Activated CD8-positive, alpha-beta T cell treated with anti-CD3 and anti-CD28 coated beads for 36 hours (primary cell): ENCODE measurements around the gene DENND6B. TPM values are rescaled to one million over a fixed set of nuclear protein-coding genes. Genes with fewer than 3 reads are reported as not detected.

Experiments
- ATAC-seq: fragments of 200-7000 bp; cut with Tn5 transposase; one replicate; pipeline ENCODE4 v1.10.0; 2021; ENCODE audit warnings: mild to moderate bottlenecking, moderate library complexity
- CTCF ChIA-PET: fragments of 350-600 bp; sonication (Branson Sonifier 250); formaldehyde crosslinking; loops from one replicate; lab custom pipeline; 2021; ENCODE audit warnings: antibody characterized with exemption; lab: Charles Lee
- POLR2A ChIA-PET: fragments of 350-600 bp; sonication (Branson Sonifier 250); formaldehyde crosslinking; loops from one replicate; lab custom pipeline; 2021; ENCODE audit warnings: antibody characterized with exemption; lab: Charles Lee
- DNase-seq: peaks from one replicate; pipeline ENCODE4 v3.0.0-alpha.2; 2020
- H3K27ac Mint-ChIP-seq: one replicate; pipeline ENCODE4 v1.8.0; 2021; ENCODE audit warnings: mild to moderate bottlenecking, mixed read lengths
- H3K27me3 Mint-ChIP-seq: one replicate; pipeline ENCODE4 v1.8.0; 2021; ENCODE audit warnings: mixed read lengths
- H3K36me3 Mint-ChIP-seq: one replicate; pipeline ENCODE4 v1.8.0; 2021; ENCODE audit warnings: low read depth, mixed read lengths
- H3K4me1 Mint-ChIP-seq: one replicate; pipeline ENCODE4 v1.8.0; 2021; ENCODE audit warnings: low read depth, mixed read lengths
- H3K4me3 Mint-ChIP-seq: one replicate; pipeline ENCODE4 v1.8.0; 2021; ENCODE audit warnings: mild to moderate bottlenecking, moderate library complexity, mixed read lengths
- H3K9me3 Mint-ChIP-seq: one replicate; pipeline ENCODE4 v1.8.0; 2021; ENCODE audit warnings: mixed read lengths
- intact Hi-C: fragments of 100-400 bp; cut with micrococcal nuclease; formaldehyde crosslinking; loops from one replicate; pipeline ENCODE4 v1.10.0; 2022
- total RNA-seq, 2 experiments: library from RNA; stranded (reverse); gene quantifications; one replicate each; pipeline ENCODE4 v1.2.3, GENCODE V29; 2021
- TF ChIP-seq, protein P1 (sequence below): fragments of 200-600 bp; IDR thresholded peaks from one replicate; pipeline ENCODE4 v1.8.0; 2022; ENCODE audit warnings: antibody characterized with exemption, mild to moderate bottlenecking

Gene DENND6B
- total RNA-seq, 2 experiments from 2014 or later, result 4.6 to 5.3 TPM

DNA sequence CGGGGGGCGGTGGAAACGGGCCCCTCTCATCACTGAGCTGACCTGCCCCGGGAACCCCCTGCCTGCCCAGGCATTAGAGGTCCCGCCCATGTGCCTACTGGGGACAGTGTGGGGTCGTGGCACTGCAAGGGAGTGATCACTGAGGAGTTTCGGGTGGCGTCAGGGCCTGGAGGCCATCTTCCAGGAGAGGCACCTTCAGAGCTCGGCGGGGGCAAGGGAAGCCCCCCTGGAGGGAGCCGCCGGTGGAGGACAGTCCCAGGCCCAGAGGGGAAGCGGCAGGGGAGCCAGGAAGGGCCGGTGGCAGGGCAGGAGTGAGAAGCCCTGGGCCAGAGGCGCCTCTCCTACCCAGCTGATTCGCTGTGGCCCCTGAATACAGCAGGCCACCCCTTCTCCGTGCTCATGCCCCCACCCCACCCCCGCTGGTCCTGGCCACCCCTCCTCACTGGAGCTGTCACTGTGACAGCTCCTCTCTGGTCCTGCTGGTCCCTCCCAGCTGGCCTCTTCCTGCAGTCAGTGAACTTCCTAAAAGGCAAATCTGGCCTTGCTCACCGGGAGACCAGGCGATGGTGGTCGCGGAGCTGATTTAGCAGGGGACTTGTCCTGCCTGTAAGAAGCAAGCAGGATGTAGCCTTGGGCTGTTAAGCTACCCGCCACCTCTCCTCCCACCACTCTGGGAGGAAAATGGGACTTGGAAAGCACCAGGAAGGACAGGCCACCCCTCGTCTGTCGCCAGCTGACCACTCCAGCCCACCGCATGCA is 54.6 kb downstream of the DENND6B start:
- no peak overlapping the region for H3K27ac Mint-ChIP-seq
- TF ChIP-seq, protein P1, sequence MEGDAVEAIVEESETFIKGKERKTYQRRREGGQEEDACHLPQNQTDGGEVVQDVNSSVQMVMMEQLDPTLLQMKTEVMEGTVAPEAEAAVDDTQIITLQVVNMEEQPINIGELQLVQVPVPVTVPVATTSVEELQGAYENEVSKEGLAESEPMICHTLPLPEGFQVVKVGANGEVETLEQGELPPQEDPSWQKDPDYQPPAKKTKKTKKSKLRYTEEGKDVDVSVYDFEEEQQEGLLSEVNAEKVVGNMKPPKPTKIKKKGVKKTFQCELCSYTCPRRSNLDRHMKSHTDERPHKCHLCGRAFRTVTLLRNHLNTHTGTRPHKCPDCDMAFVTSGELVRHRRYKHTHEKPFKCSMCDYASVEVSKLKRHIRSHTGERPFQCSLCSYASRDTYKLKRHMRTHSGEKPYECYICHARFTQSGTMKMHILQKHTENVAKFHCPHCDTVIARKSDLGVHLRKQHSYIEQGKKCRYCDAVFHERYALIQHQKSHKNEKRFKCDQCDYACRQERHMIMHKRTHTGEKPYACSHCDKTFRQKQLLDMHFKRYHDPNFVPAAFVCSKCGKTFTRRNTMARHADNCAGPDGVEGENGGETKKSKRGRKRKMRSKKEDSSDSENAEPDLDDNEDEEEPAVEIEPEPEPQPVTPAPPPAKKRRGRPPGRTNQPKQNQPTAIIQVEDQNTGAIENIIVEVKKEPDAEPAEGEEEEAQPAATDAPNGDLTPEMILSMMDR, result no peak
- no peaks in the 10 kb centered on the region for H3K36me3 Mint-ChIP-seq
- DNase-seq, result no peak
- no peak for ATAC-seq
- no peaks in the 10 kb centered on the region for H3K9me3 Mint-ChIP-seq
- peaks cover 10% of the 10 kb centered on the region for H3K27me3 Mint-ChIP-seq
- POLR2A ChIA-PET, result interaction anchor here (1.2 to 2.8 kb wide), 3 partner anchors 21 to 42 kb away, joined by 4 to 13 read pairs (median 4); partner anchors contain the start of genes HDAC10 and TUBGCP6
- CTCF ChIA-PET, result interaction anchor here (0.5 to 6.1 kb wide), 7 partner anchors 13 to 349 kb away, joined by 3 to 44 read pairs (median 5); partner anchors contain the start of genes DENND6B and HDAC10
- H3K4me3 Mint-ChIP-seq, result no peak overlapping the region
- intact Hi-C loops, result loop anchor here (5.0 kb wide), 1 partner anchor 70 kb away; the partner anchor contains the start of gene PPP6R2
- H3K4me1 Mint-ChIP-seq, result peaks cover 8% of the 10 kb centered on the region

DNA sequence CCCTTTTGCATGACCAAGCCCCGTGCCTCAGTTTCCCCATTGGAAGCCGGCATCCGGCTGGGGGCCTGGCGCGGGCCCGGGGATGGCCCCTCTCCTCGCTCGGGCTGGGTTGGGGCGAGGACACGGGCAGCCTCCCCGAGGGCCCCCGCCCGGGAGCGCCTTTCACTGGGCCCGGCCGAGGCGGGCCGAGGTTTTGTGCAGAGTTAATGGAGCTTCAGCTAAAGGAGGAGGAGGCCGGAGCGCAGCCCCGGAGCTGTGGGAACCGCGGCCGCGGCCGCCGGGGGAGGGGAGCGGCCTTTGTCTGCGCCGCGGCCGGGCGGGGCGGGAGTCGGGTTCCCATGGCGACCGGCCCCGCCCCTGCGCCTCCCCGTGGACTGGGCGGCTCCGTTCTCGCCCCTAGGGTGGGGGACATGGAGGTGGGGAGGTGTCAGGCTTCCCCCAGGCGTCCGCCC is 55.3 kb downstream of the DENND6B start:
- H3K36me3 Mint-ChIP-seq, result no peaks in the 10 kb centered on the region
- peak; percentile 65 for DNase-seq
- H3K9me3 Mint-ChIP-seq, result no peaks in the 10 kb centered on the region
- peaks cover 8% of the 10 kb centered on the region for H3K4me1 Mint-ChIP-seq
- CTCF ChIA-PET, result interaction anchor here (0.5 to 6.1 kb wide), 5 partner anchors 12 to 219 kb away, joined by 3 to 44 read pairs (median 12); partner anchors contain the start of genes DENND6B and HDAC10
- TF ChIP-seq, protein P1, result no peak
- peak; percentile 20 for ATAC-seq
- POLR2A ChIA-PET, result interaction anchor here (1.2 to 2.8 kb wide), 2 partner anchors 20 to 27 kb away, joined by 4 to 13 read pairs; partner anchors contain the start of genes HDAC10 and TUBGCP6
- no peak overlapping the region for H3K27ac Mint-ChIP-seq
- peaks cover 10% of the 10 kb centered on the region for H3K27me3 Mint-ChIP-seq
- H3K4me3 Mint-ChIP-seq, result no peak overlapping the region
- intact Hi-C loops, result loop anchor here (5.0 kb wide), 1 partner anchor 71 kb away; the partner anchor contains the start of gene PPP6R2

DNA sequence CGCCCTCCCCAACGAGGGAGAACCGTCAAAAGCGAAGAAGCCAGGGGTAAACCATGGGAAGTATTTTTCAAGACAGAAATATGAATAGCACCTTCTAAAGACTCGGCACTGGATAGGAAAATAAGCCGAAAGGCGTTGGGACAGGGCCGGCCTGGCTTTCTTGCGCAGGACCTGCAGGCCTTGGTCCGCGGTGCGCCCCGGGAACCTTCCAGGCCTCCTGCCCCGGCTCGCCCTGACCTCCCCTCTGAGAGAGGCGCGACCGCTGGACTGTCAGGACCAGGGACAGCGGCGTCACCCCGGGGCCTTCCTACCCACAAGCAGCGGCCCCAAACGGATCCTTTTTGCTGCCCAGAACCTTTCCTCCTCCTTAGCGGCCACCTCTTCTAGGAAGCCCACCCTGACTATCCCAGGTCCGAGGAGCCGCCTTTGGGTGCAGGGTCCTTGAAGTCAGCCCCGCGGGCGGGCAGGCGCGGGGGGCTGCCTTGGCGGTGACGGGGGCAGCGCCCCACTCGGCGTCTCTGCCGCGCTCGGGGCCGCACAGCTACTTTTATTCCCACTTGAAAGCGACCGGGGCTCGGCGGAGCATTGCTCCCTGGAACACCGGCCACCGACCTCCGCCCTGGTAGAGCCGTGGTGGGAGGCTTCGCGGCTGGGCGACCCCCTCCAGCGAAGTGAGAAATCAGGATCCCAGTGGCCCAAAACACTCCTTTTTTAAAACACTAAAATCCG is 56.0 kb downstream of the DENND6B start:
- ATAC-seq (peak; percentile 56), DNase-seq (peak; percentile 80)
- ChIA-PET CTCF (interaction anchor here (2.5 to 6.1 kb wide), 3 partner anchors 19 to 71 kb away, joined by 12 to 44 read pairs (median 16); partner anchors contain the start of genes DENND6B and HDAC10), POLR2A (interaction anchor here (0.7 to 2.8 kb wide), 2 partner anchors 19 to 59 kb away, joined by 4 to 13 read pairs; partner anchors contain the start of gene HDAC10)
- Mint-ChIP-seq H3K36me3 (no peaks in the 10 kb centered on the region), H3K4me3 (peak overlapping the region; percentile 66), H3K4me1 (peaks cover 8% of the 10 kb centered on the region), H3K9me3 (no peaks in the 10 kb centered on the region), H3K27me3 (peaks cover 10% of the 10 kb centered on the region), H3K27ac (no peak overlapping the region)
- intact Hi-C loops, result loop anchor here (5.0 kb wide), 1 partner anchor 71 kb away; the partner anchor contains the start of gene PPP6R2
- TF ChIP-seq, protein P1, result no peak

DNA sequence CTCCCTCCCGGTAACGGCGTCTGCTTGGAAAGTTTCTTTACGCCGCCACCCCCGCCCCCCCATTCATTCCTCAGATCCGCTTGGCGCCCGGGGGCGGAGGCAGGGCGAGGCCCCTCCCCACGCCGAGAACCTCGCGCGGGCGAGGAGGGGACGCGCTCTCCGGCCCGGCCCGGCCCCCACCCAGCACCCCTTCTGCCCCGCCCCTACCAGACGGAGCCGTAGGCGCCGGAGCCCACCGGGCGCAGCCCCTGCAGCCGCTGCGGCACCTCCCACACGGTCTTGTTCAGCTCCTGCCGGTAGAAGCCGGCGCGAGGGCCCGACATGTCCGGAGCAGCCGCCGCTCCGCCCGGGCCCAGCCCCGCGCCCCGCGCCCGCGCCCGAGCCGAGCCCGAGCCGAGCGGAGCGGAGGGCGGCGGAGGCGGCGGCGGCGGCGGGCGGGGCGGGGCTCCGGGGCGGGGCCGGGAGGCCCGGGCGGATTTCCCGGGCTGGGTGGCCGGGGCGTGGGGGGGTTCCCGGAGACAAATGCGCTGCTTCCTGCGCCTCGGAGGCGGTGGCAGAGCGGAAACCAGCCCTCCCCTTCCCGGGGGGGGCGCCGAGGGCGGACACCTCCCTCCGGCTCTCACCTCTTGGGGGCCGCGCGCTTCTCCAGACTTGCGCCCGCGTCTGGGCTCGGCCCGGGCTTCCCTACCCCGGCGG is 56.7 kb downstream of the DENND6B start, which contains the start of gene MAPK11:
MAPK11 (minus strand) TSS at position 411 of the 696 bp plus-strand sequence; CDS start at position 323, 88 bp downstream.
- ATAC-seq (peak; percentile 67), DNase-seq (peak; percentile 76)
- intact Hi-C loops, result loop anchor here (5.0 kb wide), 1 partner anchor 72 kb away; the partner anchor contains the start of gene PPP6R2
- Mint-ChIP-seq H3K36me3 (no peaks in the 10 kb centered on the region), H3K27me3 (peaks cover 10% of the 10 kb centered on the region), H3K27ac (no peak within 1 kb of the TSS), H3K4me3 (peak within 1 kb of the TSS; percentile 66), H3K4me1 (peaks cover 8% of the 10 kb centered on the region), H3K9me3 (no peaks in the 10 kb centered on the region)
- TF ChIP-seq, protein P1, result no peak
- ChIA-PET POLR2A (no interaction called here), CTCF (interaction anchor here (1.0 to 6.1 kb wide), 3 partner anchors 18 to 72 kb away, joined by 3 to 44 read pairs (median 22); partner anchors contain the start of genes DENND6B and HDAC10)
